ENCODE measurements around the gene SEMA3G. TPM values are rescaled to one million over a fixed set of nuclear protein-coding genes. Genes with fewer than 3 reads are reported as not detected.

The SEMA3G gene
- total and polyA plus RNA-seq, 2 experiments from 2014 or later: 0.47 to 2.5 TPM

DNA sequence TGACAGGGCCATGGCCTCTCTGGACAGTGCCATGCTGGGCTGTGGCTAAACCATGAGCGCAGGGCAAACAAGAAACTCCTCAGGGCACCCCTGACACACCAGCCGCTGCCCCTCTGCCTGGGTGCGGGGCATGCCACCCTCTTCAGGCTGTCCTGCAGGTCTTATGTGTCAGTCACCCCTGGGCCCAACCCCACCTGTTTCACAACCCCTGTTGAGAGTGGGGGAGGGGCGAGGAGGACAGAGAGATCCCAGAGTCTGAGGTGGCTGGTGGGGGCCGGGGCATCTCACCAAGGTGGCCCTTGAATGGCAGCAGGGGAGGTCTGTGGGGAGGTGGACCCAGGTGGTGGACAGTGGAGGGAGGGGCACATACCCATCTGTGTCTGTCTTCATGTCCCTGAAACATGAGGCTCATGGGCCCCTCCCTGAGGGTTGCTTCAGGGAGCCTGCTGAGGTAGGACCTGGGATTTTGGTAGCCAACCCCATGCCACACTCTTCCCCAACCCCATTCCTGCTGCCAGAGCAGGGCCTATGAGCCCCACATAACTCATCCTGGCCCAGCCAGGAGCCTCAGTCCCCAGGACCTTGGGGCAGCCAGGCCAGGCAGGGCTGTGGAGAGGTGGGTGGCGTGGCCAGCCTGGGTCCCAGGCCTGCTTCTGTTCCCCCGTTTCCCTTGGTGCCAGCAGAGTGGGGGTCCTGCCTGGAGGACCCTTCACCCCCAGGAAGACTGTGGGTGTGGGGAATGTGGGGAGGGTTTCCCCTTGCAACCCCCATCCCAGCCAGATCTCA, 48.5 kb upstream of the SEMA3G start:
- H3K27ac Mint-ChIP-seq: no peak overlapping the region
- no peak overlapping the region for H3K27ac ChIP-seq (ENCODE audit: low read depth)
- H3K9me3 Mint-ChIP-seq: no peaks in the 10 kb centered on the region

More for the DNA sequence above, 48.5 kb upstream of the SEMA3G start:
- Histone ChIP-seq H3K9me2 (ENCODE audit: insufficient read depth) (no peaks in the 10 kb centered on the region), H3F3A (replicated peaks; ENCODE audit: low read depth) (no peaks in the 10 kb centered on the region), H3K4me1 (ENCODE audit: insufficient read depth) (no peaks in the 10 kb centered on the region), H3K4me3 (no peak overlapping the region), H3K27me3 (ENCODE audit: insufficient read depth) (no peaks in the 10 kb centered on the region), H2AFZ (no peak overlapping the region), H3K36me3 (ENCODE audit: insufficient read depth) (no peaks in the 10 kb centered on the region), H3K4me2 (no peak overlapping the region), H3K79me2 (replicated peaks; ENCODE audit: insufficient read depth) (no peaks in the 10 kb centered on the region), H4K20me1 (replicated peaks; ENCODE audit: insufficient read depth) (no peaks in the 10 kb centered on the region)
- no peak for DNase-seq (ENCODE audit: low spot score)
- peaks cover 28% of the 10 kb centered on the region for H3K36me3 Mint-ChIP-seq (ENCODE audit: low read depth)
- H3K27me3 Mint-ChIP-seq (ENCODE audit: insufficient read depth, low read depth, poor library complexity): peaks cover 15% of the 10 kb centered on the region
- no peak for TF ChIP-seq ZNF331 (CRISPR knock-in tag; IDR thresholded peaks at IDR 0.05; ENCODE audit: low read depth)
- TF ChIP-seq, protein P1, sequence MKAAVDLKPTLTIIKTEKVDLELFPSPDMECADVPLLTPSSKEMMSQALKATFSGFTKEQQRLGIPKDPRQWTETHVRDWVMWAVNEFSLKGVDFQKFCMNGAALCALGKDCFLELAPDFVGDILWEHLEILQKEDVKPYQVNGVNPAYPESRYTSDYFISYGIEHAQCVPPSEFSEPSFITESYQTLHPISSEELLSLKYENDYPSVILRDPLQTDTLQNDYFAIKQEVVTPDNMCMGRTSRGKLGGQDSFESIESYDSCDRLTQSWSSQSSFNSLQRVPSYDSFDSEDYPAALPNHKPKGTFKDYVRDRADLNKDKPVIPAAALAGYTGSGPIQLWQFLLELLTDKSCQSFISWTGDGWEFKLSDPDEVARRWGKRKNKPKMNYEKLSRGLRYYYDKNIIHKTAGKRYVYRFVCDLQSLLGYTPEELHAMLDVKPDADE (IDR thresholded peaks at IDR 0.05): no peak
- TF ChIP-seq POLR2AphosphoS5 (IDR thresholded peaks at IDR 0.05; ENCODE audit: low read depth): no peak; the same call in 1 of the 2 replicates
- TF ChIP-seq CREB1 (CRISPR knock-in tag; IDR thresholded peaks at IDR 0.05; ENCODE audit: low read depth): no peak
- TF ChIP-seq, protein P2, sequence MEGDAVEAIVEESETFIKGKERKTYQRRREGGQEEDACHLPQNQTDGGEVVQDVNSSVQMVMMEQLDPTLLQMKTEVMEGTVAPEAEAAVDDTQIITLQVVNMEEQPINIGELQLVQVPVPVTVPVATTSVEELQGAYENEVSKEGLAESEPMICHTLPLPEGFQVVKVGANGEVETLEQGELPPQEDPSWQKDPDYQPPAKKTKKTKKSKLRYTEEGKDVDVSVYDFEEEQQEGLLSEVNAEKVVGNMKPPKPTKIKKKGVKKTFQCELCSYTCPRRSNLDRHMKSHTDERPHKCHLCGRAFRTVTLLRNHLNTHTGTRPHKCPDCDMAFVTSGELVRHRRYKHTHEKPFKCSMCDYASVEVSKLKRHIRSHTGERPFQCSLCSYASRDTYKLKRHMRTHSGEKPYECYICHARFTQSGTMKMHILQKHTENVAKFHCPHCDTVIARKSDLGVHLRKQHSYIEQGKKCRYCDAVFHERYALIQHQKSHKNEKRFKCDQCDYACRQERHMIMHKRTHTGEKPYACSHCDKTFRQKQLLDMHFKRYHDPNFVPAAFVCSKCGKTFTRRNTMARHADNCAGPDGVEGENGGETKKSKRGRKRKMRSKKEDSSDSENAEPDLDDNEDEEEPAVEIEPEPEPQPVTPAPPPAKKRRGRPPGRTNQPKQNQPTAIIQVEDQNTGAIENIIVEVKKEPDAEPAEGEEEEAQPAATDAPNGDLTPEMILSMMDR (conservative IDR thresholded peaks at IDR 0.05; ENCODE audit: low read depth in 2 of 2): no peak
- TF ChIP-seq JUNB (IDR thresholded peaks at IDR 0.05; ENCODE audit: unreplicated experiment): no peak
- TF ChIP-seq, protein P3, sequence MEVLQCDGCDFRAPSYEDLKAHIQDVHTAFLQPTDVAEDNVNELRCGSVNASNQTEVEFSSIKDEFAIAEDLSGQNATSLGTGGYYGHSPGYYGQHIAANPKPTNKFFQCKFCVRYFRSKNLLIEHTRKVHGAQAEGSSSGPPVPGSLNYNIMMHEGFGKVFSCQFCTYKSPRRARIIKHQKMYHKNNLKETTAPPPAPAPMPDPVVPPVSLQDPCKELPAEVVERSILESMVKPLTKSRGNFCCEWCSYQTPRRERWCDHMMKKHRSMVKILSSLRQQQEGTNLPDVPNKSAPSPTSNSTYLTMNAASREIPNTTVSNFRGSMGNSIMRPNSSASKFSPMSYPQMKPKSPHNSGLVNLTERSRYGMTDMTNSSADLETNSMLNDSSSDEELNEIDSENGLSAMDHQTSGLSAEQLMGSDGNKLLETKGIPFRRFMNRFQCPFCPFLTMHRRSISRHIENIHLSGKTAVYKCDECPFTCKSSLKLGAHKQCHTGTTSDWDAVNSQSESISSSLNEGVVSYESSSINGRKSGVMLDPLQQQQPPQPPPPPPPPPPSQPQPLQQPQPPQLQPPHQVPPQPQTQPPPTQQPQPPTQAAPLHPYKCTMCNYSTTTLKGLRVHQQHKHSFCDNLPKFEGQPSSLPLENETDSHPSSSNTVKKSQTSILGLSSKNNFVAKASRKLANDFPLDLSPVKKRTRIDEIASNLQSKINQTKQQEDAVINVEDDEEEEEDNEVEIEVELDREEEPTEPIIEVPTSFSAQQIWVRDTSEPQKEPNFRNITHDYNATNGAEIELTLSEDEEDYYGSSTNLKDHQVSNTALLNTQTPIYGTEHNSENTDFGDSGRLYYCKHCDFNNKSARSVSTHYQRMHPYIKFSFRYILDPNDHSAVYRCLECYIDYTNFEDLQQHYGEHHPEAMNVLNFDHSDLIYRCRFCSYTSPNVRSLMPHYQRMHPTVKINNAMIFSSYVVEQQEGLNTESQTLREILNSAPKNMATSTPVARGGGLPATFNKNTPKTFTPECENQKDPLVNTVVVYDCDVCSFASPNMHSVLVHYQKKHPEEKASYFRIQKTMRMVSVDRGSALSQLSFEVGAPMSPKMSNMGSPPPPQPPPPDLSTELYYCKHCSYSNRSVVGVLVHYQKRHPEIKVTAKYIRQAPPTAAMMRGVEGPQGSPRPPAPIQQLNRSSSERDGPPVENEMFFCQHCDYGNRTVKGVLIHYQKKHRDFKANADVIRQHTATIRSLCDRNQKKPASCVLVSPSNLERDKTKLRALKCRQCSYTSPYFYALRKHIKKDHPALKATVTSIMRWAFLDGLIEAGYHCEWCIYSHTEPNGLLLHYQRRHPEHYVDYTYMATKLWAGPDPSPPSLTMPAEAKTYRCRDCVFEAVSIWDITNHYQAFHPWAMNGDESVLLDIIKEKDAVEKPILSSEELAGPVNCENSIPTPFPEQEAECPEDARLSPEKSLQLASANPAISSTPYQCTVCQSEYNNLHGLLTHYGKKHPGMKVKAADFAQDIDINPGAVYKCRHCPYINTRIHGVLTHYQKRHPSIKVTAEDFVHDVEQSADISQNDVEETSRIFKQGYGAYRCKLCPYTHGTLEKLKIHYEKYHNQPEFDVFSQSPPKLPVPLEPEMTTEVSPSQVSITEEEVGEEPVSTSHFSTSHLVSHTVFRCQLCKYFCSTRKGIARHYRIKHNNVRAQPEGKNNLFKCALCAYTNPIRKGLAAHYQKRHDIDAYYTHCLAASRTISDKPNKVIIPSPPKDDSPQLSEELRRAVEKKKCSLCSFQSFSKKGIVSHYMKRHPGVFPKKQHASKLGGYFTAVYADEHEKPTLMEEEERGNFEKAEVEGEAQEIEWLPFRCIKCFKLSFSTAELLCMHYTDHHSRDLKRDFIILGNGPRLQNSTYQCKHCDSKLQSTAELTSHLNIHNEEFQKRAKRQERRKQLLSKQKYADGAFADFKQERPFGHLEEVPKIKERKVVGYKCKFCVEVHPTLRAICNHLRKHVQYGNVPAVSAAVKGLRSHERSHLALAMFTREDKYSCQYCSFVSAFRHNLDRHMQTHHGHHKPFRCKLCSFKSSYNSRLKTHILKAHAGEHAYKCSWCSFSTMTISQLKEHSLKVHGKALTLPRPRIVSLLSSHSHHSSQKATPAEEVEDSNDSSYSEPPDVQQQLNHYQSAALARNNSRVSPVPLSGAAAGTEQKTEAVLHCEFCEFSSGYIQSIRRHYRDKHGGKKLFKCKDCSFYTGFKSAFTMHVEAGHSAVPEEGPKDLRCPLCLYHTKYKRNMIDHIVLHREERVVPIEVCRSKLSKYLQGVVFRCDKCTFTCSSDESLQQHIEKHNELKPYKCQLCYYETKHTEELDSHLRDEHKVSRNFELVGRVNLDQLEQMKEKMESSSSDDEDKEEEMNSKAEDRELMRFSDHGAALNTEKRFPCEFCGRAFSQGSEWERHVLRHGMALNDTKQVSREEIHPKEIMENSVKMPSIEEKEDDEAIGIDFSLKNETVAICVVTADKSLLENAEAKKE (CRISPR knock-in tag; IDR thresholded peaks at IDR 0.05): no peak
- TF ChIP-seq, protein P4, sequence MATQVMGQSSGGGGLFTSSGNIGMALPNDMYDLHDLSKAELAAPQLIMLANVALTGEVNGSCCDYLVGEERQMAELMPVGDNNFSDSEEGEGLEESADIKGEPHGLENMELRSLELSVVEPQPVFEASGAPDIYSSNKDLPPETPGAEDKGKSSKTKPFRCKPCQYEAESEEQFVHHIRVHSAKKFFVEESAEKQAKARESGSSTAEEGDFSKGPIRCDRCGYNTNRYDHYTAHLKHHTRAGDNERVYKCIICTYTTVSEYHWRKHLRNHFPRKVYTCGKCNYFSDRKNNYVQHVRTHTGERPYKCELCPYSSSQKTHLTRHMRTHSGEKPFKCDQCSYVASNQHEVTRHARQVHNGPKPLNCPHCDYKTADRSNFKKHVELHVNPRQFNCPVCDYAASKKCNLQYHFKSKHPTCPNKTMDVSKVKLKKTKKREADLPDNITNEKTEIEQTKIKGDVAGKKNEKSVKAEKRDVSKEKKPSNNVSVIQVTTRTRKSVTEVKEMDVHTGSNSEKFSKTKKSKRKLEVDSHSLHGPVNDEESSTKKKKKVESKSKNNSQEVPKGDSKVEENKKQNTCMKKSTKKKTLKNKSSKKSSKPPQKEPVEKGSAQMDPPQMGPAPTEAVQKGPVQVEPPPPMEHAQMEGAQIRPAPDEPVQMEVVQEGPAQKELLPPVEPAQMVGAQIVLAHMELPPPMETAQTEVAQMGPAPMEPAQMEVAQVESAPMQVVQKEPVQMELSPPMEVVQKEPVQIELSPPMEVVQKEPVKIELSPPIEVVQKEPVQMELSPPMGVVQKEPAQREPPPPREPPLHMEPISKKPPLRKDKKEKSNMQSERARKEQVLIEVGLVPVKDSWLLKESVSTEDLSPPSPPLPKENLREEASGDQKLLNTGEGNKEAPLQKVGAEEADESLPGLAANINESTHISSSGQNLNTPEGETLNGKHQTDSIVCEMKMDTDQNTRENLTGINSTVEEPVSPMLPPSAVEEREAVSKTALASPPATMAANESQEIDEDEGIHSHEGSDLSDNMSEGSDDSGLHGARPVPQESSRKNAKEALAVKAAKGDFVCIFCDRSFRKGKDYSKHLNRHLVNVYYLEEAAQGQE (IDR thresholded peaks at IDR 0.05; ENCODE audit: unreplicated experiment): no peak
- no peak for TF ChIP-seq NANOG (IDR thresholded peaks at IDR 0.05; ENCODE audit: borderline replicate concordance)
- no peak for TF ChIP-seq ZNF114 (CRISPR knock-in tag; IDR thresholded peaks at IDR 0.05)
- no peak for TF ChIP-seq EZH2phosphoT487 (IDR thresholded peaks at IDR 0.05; ENCODE audit: unreplicated experiment)
- no peak for TF ChIP-seq STAT1 (IDR thresholded peaks at IDR 0.05; ENCODE audit: unreplicated experiment)
- TF ChIP-seq EZH2 (IDR thresholded peaks at IDR 0.05; ENCODE audit: low read depth, unreplicated experiment): no peak
- ATAC-seq: peak; percentile 11
- H3K4me3 Mint-ChIP-seq: no peak overlapping the region
- peaks cover 8% of the 10 kb centered on the region; the same call in 2 of the 3 replicates for H3K4me1 Mint-ChIP-seq

Data from GM23338 (cell line).